ENCODE results near the gene MOCS2.

GRCh38 chr5:53109056-53109442 lies 508 bp downstream of the MOCS2 start:
- no peak for TF ChIP-seq EZH2phosphoT487 (IDR thresholded peaks at IDR 0.05; ENCODE audit: insufficient read depth, low read depth)
- TF ChIP-seq EZH2 (IDR thresholded peaks at IDR 0.05; ENCODE audit: insufficient read depth, poor library complexity, severe bottlenecking), result no peak

All from GM23248 (cell line).